LNCaP clone FGC (cell line): ENCODE results near the gene CYP1B1.

Experiments
- DNase-seq: peaks from one replicate; pipeline ENCODE4 v3.0.0-alpha.2; 2011; ENCODE audit warnings: low read depth
- H3K4me3 ChIP-seq: 2 replicates; pipeline ENCODE4 v1.5.1; 2011; ENCODE audit warnings: mild to moderate bottlenecking, low read depth, low read length, control low read depth
- CTCF ChIP-seq: IDR thresholded peaks from 2 replicates; pipeline ENCODE4 v1.5.1; 2012; ENCODE audit warnings: mild to moderate bottlenecking; ENCODE audit not compliant: control insufficient read depth, insufficient read depth; ENCODE audit errors: extremely low read depth

CYP1B1 gene

GRCh38 chr2:38075507-38076151, at the start of gene CYP1B1:
Gene CYP1B1 (minus strand): TSS chr2:38076151. CDS start chr2:38075388, 763 bp downstream.
- DNase-seq = no peak
- no peak for TF ChIP-seq CTCF
- no peak within 1 kb of the TSS for H3K4me3 ChIP-seq

- no peak overlapping the region for H3K4me3 ChIP-seq
- TF ChIP-seq CTCF = no peak
- DNase-seq = no peak
Measured at GRCh38 chr2:38125007-38125406, 49.1 kb upstream of the CYP1B1 start.

GRCh38 chr2:38123911-38124310, 48.0 kb upstream of the CYP1B1 start:
- no peak for TF ChIP-seq CTCF
- H3K4me3 ChIP-seq = no peak overlapping the region
- no peak for DNase-seq

- no peak overlapping the region for H3K4me3 ChIP-seq
- TF ChIP-seq CTCF = no peak
- no peak for DNase-seq
Measured at GRCh38 chr2:38122344-38122743, 46.4 kb upstream of the CYP1B1 start.

GRCh38 chr2:38121481-38121880, 45.5 kb upstream of the CYP1B1 start:
- TF ChIP-seq CTCF = no peak

GRCh38 chr2:38120829-38121228, 44.9 kb upstream of the CYP1B1 start:
- DNase-seq = no peak
- no peak for TF ChIP-seq CTCF
- H3K4me3 ChIP-seq = no peak overlapping the region

More at GRCh38 chr2:38121481-38121880, 45.5 kb upstream of the CYP1B1 start:
- DNase-seq = no peak
- no peak overlapping the region for H3K4me3 ChIP-seq

- no peak for DNase-seq
- no peak overlapping the region for H3K4me3 ChIP-seq
- TF ChIP-seq CTCF = no peak
Measured at GRCh38 chr2:38120264-38120592, 44.3 kb upstream of the CYP1B1 start.
